HepG2 (cell line): ENCODE data around the gene SUN1.

Experiments used
- ARHGAP35 ChIP-seq: sonication (generic); formaldehyde crosslinking; IDR thresholded peaks from 2 replicates; pipeline ENCODE4 v1.9.0; 2022; ENCODE audit warnings: mild to moderate bottlenecking, inconsistent platforms, moderate library complexity, missing genetic modification reagents, borderline replicate concordance
- HCFC1 ChIP-seq: fragments of 150-350 bp; IDR thresholded peaks from 2 replicates; pipeline ENCODE4 v1.6.1; 2014; ENCODE audit warnings: low read depth, low read length
- IRF9 ChIP-seq: sonication (generic); formaldehyde crosslinking; IDR thresholded peaks from 2 replicates; pipeline ENCODE4 v1.8.0; 2022; ENCODE audit warnings: missing genetic modification reagents, mild to moderate bottlenecking, borderline replicate concordance
- POLR2AphosphoS5 ChIP-seq: IDR thresholded peaks from 2 replicates; pipeline ENCODE4 v1.6.1; 2012; ENCODE audit warnings: low read depth, low read length
- SIN3A ChIP-seq: IDR thresholded peaks from 2 replicates; pipeline ENCODE4 v1.6.1; 2011; ENCODE audit warnings: low read depth, mild to moderate bottlenecking, control low read depth, low read length, borderline replicate concordance
- THAP7 ChIP-seq: sonication (generic); formaldehyde crosslinking; IDR thresholded peaks from 2 replicates; pipeline ENCODE4 v1.8.1; 2023; ENCODE audit warnings: mild to moderate bottlenecking, missing genetic modification reagents
- ZFP1 ChIP-seq: IDR thresholded peaks from 2 replicates; pipeline ENCODE4 v1.6.1; 2016
- ZFX ChIP-seq: sonication (generic); formaldehyde crosslinking; IDR thresholded peaks from 2 replicates; pipeline ENCODE4 v1.4.0; 2020; ENCODE audit warnings: mild to moderate bottlenecking, low read depth, missing genetic modification reagents, moderate library complexity
- ZNF160 ChIP-seq: sonication (generic); formaldehyde crosslinking; IDR thresholded peaks from 2 replicates; pipeline ENCODE4 v1.8.0; 2022; ENCODE audit warnings: mild to moderate bottlenecking, inconsistent platforms, missing genetic modification reagents
- ZNF512 ChIP-seq: sonication (generic); formaldehyde crosslinking; IDR thresholded peaks from 2 replicates; pipeline ENCODE4 v1.4.0; 2020; ENCODE audit warnings: mild to moderate bottlenecking, missing genetic modification reagents
- TF ChIP-seq, protein P1 (sequence below): sonication (generic); formaldehyde crosslinking; IDR thresholded peaks from 2 replicates; pipeline ENCODE4 v1.5.0; 2020; ENCODE audit warnings: missing genetic modification reagents, mild to moderate bottlenecking, borderline replicate concordance
- TF ChIP-seq, protein P2 (sequence below): sonication (generic); formaldehyde crosslinking; IDR thresholded peaks from 2 replicates; pipeline ENCODE4 v1.5.0; 2020; ENCODE audit warnings: mild to moderate bottlenecking, missing genetic modification reagents, moderate library complexity
- TF ChIP-seq, protein P3 (sequence below): sonication (generic); formaldehyde crosslinking; IDR thresholded peaks from 2 replicates; pipeline ENCODE4 v1.8.0; 2022; ENCODE audit warnings: mild to moderate bottlenecking, missing genetic modification reagents, borderline replicate concordance

DNA sequence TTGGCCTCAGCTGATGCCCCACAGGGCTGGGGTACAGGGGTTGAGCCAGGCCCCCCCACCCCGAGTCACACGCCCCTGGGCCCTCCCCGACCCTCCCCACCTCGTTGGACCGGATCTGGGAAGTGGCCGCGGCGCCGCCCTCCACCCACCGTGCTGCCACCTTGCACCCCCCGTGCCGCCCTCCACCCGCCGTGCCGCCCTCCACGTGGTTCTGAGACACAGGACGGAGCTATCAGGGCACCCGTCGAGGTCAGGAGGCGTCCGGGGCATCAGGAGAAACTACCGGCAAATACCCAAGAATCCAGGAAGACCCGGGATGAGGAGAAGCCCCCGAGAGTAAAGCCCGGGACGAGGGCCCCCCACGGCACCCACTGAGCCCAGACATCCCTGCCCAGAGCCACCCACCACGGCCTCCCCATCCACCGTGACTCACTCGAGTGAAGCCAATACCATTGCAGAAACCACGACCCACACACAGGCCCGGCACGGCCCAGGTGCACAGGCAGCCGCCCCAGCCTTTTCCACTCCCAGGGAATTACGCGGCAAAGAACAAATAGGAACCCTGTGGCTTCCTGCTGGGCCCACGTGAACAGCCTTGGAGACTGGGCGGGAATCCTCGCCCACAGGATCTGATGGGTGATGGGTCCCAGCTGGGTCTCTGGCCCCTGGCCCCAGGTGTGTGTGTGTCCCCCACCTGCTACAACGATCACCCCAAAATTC lies 88.2 kb downstream of the SUN1 start:
- TF ChIP-seq SIN3A (no peak), ZNF512 (CRISPR knock-in tag) (no peak), ZNF160 (CRISPR knock-in tag) (no peak), POLR2AphosphoS5 (no peak), HCFC1 (no peak), IRF9 (CRISPR knock-in tag) (no peak), THAP7 (CRISPR knock-in tag) (no peak), ZFX (no peak), ARHGAP35 (CRISPR knock-in tag) (no peak), ZFP1 (CRISPR knock-in tag) (no peak)
- TF ChIP-seq, protein P1, sequence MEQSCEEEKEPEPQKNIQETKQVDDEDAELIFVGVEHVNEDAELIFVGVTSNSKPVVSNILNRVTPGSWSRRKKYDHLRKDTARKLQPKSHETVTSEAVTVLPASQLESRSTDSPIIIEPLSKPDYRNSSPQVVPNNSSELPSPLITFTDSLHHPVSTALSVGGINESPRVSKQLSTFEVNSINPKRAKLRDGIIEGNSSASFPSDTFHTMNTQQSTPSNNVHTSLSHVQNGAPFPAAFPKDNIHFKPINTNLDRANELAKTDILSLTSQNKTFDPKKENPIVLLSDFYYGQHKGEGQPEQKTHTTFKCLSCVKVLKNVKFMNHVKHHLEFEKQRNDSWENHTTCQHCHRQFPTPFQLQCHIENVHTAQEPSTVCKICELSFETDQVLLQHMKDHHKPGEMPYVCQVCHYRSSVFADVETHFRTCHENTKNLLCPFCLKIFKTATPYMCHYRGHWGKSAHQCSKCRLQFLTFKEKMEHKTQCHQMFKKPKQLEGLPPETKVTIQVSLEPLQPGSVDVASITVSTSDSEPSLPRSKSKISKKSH (CRISPR knock-in tag): no peak
- TF ChIP-seq, protein P2, sequence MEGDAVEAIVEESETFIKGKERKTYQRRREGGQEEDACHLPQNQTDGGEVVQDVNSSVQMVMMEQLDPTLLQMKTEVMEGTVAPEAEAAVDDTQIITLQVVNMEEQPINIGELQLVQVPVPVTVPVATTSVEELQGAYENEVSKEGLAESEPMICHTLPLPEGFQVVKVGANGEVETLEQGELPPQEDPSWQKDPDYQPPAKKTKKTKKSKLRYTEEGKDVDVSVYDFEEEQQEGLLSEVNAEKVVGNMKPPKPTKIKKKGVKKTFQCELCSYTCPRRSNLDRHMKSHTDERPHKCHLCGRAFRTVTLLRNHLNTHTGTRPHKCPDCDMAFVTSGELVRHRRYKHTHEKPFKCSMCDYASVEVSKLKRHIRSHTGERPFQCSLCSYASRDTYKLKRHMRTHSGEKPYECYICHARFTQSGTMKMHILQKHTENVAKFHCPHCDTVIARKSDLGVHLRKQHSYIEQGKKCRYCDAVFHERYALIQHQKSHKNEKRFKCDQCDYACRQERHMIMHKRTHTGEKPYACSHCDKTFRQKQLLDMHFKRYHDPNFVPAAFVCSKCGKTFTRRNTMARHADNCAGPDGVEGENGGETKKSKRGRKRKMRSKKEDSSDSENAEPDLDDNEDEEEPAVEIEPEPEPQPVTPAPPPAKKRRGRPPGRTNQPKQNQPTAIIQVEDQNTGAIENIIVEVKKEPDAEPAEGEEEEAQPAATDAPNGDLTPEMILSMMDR (CRISPR knock-in tag): no peak
- TF ChIP-seq, protein P3, sequence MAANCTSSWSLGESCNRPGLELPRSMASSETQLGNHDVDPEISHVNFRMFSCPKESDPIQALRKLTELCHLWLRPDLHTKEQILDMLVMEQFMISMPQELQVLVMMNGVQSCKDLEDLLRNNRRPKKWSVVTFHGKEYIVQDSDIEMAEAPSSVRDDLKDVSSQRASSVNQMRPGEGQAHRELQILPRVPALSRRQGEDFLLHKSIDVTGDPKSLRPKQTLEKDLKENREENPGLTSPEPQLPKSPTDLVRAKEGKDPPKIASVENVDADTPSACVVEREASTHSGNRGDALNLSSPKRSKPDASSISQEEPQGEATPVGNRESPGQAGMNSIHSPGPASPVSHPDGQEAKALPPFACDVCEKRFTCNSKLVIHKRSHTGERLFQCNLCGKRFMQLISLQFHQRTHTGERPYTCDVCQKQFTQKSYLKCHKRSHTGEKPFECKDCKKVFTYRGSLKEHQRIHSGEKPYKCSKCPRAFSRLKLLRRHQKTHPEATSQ (CRISPR knock-in tag): no peak
